CD4-positive, alpha-beta T cell treated with Interleukin-17A for 1 hour (primary cell): ENCODE measurements around the gene CELF1.
A peak's percentile ranks its signal among the peaks of the same experiment; 100 is the strongest.
"Not testable (repeated sequence)": the region's sequence is repeated elsewhere in the genome, so short reads cannot be mapped to it uniquely, and the experiment has no call there.

Source experiments
- DNase-seq: peaks from one replicate; pipeline ENCODE4 v3.0.0-alpha.2; 2020

The CELF1 gene

GRCh38 chr11:47572715-47573255 is 19.9 kb upstream of the CELF1 start:
- no peak for DNase-seq

DNA sequence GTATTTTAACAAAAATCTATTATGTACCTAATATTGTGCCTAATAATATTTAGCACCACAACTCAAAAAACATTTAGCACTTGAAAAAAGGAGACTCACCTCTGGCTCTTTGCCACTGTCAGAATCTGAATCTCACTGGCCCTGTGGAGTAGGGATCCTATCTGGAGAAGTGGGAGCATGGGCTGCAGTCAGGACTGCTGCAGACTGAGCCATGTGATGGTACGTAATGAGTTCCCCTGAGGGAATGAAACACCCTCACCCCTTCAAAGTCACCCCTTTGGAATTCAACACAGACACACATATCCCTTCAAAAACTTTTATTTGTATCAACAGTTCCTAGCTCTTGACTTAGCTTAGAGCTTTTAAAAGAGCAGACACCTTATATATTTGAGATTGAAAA is 19.0 kb upstream of the CELF1 start:
- DNase-seq = no peak

GRCh38 chr11:47571357-47571729 is 18.4 kb upstream of the CELF1 start:
- no peak for DNase-seq

DNA sequence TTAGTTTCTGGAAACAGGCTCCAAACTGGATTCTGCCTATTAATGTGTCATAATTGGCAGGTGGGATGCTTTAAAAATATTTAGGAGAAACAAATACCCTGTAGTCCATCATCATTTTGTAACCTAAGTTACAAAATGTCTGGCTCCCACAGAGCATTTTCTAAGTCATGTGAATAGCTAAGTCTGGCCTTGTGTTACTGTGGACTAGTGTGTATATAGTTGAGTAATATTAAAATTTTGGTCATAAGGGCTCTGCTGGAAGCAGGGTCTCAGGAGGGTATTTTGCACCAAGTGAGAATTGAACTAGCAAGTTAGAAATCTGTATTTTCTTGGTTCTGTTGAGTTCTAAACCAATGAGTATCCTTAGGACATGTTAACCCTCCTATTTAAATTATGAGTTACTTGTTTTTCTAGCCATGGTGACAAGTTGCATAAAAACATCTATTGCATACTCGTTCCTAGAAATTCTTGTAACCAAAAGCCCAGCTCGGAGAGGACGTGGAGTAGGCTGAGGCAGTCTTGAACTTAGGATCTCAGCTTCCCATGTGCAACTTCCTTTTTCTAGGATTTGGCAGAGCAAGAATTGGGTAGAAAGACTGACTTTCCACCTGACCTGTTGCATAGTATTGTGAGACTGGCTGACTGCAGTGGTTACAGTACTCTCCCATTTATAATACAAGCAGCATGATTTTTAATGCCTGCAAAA is 17.9 kb upstream of the CELF1 start:
- DNase-seq = no peak

GRCh38 chr11:47569646-47570045 is 16.7 kb upstream of the CELF1 start:
- no peak for DNase-seq

DNA sequence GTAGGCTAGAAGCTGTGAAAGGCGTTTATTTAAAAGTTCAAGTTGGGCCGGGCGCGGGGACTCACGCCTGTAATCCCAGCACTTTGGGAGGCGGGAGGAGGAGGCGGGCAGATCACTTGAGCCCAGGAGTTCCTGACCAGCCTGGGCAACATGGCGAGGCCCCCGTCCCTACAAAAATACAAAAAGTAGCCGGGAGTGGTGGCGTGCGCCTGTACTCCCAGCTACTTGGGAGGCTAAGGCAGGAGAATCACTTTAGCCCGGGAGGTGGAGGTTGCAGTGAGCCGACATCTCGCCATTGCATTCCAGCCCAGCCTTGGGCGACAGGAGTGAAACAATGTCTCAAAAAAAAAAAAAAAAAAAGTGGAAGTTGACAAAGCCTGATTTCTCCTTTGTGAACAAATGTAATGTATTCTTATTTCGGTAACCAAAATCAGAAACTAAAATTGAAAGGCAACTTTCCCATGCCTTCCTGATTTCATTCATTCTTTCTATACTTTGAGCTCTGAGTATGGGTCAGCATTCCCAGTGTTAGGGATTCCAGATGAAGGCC is 13.3 kb upstream of the CELF1 start:
- no peak for DNase-seq

DNA sequence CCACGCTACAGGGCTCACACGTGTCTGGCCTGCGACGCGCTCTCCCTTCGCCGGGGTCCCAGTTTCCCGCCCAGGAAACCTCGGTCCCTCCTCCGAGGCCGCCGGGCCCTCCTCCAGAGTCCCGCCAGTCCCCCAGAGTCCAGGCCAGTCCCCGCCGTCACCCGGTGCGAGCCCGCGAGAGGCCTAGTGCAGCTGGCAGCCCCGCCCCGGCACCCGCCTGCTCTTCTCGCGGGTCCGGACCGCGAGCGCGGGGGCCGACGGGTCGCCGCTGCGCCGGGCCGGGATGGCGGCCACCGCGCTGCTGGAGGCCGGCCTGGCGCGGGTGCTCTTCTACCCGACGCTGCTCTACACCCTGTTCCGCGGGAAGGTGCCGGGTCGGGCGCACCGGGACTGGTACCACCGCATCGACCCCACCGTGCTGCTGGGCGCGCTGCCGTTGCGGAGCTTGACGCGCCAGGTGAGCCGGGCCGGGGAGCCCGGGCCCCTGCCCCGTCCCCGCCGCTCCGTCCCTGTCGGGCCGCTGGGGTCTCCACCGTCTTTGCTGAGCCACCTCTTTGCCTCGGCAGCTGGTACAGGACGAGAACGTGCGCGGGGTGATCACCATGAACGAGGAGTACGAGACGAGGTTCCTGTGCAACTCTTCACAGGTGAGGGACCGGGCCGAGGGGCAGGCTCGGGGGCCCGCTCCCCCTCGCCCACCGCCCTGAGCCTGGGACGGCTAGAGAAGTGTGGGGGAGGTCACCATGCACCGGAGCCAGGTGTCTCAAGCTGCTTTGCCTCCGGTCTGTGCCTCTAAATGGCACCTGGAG is 12.6 kb upstream of the CELF1 start, which contains the start of gene PTPMT1:
Gene PTPMT1 (plus strand): TSS at position 260 of the 809 bp plus-strand sequence. CDS start 24 bp downstream, at position 284.
- DNase-seq = peak; percentile 72

GRCh38 chr11:47564933-47565339 is 12.0 kb upstream of the CELF1 start:
- no peak for DNase-seq

- DNase-seq = not testable (repeated sequence)
Observed at GRCh38 chr11:47564366-47564765, 11.4 kb upstream of the CELF1 start.

DNA sequence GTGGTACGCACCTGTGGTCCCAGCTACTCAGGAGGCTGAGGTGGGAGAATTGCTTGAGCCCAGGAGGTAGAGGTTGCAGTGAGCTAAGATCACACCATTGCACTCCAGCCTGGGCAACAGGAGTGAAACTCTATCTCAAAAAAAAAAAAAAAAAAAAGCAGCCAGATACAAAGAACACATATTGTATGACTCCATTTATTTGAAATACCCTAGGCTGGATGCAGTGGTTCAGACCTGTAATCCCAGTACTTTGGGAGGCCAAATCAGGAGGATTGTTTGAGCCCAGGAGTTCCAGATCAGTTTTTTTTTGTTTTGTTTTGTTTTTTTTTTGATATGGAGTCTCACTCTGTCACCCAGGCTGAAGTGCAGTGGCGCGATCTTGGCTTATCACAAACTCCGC is 9.5 kb upstream of the CELF1 start:
- not testable (repeated sequence) for DNase-seq

- DNase-seq = no peak
Observed at GRCh38 chr11:47560426-47560825, 7.5 kb upstream of the CELF1 start.

- DNase-seq = no peak
Observed at GRCh38 chr11:47558695-47559094, 5.8 kb upstream of the CELF1 start.

GRCh38 chr11:47557004-47557403 is 4.1 kb upstream of the CELF1 start:
- not testable (repeated sequence) for DNase-seq

GRCh38 chr11:47553406-47553743 is 443 bp upstream of the CELF1 start:
- no peak for DNase-seq

- peak; percentile 26 for DNase-seq
Observed at GRCh38 chr11:47552056-47552565, 821 bp downstream of the CELF1 start.

- peak; percentile 32 for DNase-seq
Observed at GRCh38 chr11:47551086-47551485, 1.8 kb downstream of the CELF1 start.

- DNase-seq = no peak
Observed at GRCh38 chr11:47550288-47551047, 2.5 kb downstream of the CELF1 start.

DNA sequence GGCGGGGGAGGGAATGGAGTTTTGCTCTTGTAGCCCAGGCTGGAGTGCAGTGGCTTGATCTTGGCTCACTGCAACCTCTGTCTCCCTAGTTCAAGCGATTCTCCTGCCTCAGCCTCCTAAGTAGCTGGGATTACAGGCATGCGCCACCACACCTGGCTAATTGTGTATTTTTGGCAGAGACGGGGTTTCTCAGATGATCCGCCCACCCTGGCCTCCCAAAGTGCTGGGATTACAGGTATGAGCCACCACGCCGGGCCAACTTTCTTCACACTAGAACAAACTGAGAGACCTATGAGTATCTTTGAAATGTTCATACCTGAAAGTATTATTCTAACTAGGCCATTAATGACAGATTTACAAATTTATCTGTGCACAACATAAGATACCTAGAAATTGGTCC is 6.7 kb downstream of the CELF1 start:
- DNase-seq = not testable (repeated sequence)

DNA sequence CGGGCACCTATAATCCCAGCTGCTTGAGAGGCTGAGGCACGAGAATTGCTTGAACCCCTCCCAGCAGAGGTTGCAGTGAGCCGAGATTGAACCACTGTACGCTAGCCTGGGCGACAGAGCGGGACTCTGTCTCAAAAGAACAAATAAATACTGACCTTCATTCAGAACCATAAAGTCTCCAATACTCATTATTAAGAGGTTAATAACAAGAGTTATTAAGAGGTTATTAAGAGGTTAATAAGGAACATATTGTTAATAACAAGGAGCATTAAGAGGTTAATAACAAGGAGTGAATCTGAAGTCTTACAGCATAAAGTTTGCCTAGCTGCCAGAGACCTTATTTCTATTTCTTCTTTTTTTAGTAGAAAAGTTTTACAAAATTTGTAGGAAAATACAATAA is 7.6 kb downstream of the CELF1 start:
- DNase-seq = no peak

DNA sequence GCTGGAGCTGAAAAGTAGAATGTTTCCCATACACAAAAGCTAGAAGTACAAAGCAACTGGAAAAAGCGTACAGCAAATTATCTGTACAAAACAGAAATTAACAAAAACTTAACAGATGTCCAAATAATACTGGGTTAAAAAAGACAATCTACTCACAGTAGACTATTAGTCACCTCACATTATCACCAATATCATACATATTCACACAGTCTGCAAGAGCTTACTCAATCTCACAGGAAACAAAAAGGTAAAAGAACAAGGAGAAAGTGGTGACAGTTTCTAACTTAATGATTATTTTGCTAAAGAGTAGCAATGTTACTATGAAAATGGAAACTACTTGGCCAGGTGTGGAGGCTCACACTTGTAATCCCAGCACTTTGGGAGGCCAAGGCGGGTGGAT is 11.9 kb downstream of the CELF1 start:
- no peak for DNase-seq

DNA sequence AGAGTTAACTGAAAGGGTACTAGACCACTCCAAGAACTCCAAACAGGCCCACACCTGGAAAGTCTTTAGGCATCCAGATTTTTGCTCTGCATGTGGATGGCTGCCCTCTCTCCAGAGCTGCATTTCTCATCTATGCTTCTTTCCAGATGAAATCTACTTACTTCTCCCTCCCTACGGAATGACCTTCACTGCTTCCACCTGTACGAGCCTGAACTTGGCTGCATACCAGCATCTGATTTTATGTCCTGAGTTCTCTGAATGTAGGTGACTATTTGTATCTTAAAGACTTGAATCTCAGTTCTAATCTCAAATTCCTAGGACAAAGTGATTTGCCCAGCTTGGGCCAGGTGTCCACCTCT is 13.3 kb downstream of the CELF1 start:
- DNase-seq = no peak

GRCh38 chr11:47538741-47539565 is 14.0 kb downstream of the CELF1 start:
- no peak for DNase-seq
